ENCODE measurements around the gene MUC5AC.
"Not testable (repeated sequence)": the region's sequence is repeated elsewhere in the genome, so short reads cannot be mapped to it uniquely, and the experiment has no call there.

The MUC5AC gene

DNA sequence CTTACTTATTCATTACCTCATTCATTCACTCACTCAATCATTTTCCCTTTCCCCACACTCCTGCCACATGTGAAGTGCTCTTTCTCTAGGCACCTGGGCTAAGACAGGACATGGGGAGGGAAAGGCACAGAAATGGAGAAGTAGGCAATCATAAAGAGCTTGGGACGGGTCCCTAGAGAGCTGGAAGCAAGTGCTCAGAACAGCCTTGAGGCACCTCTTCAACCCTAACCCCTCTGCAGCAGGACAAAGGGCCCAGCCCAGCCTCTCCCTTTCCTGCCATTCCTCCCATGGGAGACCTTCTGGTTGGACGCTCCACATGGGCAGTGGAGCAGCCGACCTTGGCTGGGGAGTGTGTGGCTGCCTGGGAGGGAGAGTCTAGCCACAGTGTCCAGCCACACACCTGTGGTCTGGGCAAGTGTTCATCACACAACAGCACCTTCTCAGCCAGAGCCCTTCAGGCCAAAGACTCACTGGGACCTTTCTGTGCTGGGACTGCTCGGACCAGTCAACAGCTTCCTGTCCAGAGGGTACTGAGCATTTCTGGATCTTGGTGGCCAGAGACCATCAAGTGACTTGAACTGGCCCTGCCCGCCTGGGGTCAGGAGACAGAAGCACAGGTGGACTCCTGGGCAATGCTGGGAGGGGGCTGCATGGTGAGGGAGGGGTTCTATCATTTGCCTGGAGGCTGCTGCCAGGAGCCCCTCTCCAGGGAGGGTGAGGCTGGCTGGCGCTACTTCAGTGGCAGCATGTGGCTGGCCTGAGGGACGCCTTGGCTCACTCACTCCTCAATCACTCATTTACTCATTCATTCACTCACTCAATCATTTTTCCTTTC is 1.0 kb upstream of the MUC5AC start:
- H3K4me3 ChIP-seq (ENCODE audit: low read depth, low read length) = no peak overlapping the region
- TF ChIP-seq MYC (IDR thresholded peaks at IDR 0.05; ENCODE audit: low read depth, low read length) (no peak), POLR2A (IDR thresholded peaks at IDR 0.05; ENCODE audit: extremely low read depth, insufficient read length) (no peak)
- TF ChIP-seq, protein P1, sequence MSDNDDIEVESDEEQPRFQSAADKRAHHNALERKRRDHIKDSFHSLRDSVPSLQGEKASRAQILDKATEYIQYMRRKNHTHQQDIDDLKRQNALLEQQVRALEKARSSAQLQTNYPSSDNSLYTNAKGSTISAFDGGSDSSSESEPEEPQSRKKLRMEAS (IDR thresholded peaks at IDR 0.05; ENCODE audit: low read depth, low read length) = no peak
- TF ChIP-seq, protein P2, sequence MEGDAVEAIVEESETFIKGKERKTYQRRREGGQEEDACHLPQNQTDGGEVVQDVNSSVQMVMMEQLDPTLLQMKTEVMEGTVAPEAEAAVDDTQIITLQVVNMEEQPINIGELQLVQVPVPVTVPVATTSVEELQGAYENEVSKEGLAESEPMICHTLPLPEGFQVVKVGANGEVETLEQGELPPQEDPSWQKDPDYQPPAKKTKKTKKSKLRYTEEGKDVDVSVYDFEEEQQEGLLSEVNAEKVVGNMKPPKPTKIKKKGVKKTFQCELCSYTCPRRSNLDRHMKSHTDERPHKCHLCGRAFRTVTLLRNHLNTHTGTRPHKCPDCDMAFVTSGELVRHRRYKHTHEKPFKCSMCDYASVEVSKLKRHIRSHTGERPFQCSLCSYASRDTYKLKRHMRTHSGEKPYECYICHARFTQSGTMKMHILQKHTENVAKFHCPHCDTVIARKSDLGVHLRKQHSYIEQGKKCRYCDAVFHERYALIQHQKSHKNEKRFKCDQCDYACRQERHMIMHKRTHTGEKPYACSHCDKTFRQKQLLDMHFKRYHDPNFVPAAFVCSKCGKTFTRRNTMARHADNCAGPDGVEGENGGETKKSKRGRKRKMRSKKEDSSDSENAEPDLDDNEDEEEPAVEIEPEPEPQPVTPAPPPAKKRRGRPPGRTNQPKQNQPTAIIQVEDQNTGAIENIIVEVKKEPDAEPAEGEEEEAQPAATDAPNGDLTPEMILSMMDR (IDR thresholded peaks at IDR 0.05; ENCODE audit: low read depth, low read length) = no peak
- DNase-seq (ENCODE audit: low read depth) = peak; percentile 54

DNA sequence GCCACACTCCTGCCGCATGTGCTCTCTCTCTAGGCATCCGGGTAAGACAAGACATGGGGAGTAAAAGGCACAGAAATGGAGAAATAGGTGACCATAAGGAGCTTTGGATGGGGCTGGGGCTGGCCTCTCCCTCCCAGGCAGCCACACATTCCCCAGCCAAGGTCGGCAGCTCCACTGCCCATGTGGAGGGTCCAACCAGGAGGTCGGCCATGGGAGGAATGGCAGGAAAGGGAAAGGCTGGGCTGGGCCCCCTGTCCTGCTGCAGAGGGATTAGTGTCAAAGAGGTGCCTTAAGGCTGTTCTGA is 460 bp upstream of the MUC5AC start:
- H3K4me3 ChIP-seq (ENCODE audit: low read depth, low read length) = no peak overlapping the region
- DNase-seq (ENCODE audit: low read depth) = no peak
- TF ChIP-seq MYC (IDR thresholded peaks at IDR 0.05; ENCODE audit: low read depth, low read length) (no peak), POLR2A (IDR thresholded peaks at IDR 0.05; ENCODE audit: extremely low read depth, insufficient read length) (no peak)
- TF ChIP-seq, protein P1 (IDR thresholded peaks at IDR 0.05; ENCODE audit: low read depth, low read length) = no peak
- TF ChIP-seq, protein P2 (IDR thresholded peaks at IDR 0.05; ENCODE audit: low read depth, low read length) = no peak

DNA sequence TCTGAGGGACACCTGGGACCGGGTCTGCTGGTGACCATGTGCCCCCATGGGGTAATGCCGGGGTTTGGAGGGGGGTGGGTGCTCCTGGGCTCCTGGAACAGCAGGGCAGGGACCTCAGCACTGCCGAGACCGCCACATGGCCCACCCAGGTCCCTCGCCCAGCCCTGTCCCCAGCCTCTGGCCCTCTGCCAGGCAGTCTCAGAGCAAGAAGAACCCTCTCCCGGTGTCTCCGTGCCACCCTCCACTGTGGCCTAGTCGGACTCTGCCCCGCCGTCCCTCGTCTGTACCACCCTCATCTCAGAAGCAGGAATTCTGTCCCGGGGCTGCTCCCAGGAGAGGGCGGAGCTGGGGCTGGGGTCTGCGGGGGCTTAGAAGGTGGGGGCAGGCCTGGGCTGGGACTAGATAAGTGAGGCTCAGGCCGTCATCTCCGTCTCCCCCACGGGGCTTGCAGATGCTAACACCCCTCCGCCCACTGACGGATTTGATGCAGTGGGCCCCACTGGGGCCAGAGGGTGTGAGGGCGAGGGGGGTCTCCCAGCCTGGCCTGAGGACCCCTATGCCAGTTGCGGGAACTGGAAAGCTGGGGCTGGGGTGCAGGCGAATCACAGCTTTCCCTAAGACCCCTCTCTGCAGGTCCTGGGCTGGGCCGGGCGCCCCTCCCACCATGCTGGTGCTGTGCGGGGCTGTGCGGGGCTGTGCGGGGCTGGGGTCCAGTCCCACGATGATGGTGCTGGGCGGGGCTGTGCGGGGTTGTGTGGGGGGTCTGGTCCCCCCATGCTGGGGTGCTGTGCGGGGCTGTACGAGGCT is 1.1 kb downstream of the MUC5AC start:
- no peak for DNase-seq (ENCODE audit: low read depth)
- TF ChIP-seq, protein P1 (IDR thresholded peaks at IDR 0.05; ENCODE audit: low read depth, low read length) = no peak
- no peak for TF ChIP-seq MYC (IDR thresholded peaks at IDR 0.05; ENCODE audit: low read depth, low read length)
- no peak overlapping the region for H3K4me3 ChIP-seq (ENCODE audit: low read depth, low read length)

DNA sequence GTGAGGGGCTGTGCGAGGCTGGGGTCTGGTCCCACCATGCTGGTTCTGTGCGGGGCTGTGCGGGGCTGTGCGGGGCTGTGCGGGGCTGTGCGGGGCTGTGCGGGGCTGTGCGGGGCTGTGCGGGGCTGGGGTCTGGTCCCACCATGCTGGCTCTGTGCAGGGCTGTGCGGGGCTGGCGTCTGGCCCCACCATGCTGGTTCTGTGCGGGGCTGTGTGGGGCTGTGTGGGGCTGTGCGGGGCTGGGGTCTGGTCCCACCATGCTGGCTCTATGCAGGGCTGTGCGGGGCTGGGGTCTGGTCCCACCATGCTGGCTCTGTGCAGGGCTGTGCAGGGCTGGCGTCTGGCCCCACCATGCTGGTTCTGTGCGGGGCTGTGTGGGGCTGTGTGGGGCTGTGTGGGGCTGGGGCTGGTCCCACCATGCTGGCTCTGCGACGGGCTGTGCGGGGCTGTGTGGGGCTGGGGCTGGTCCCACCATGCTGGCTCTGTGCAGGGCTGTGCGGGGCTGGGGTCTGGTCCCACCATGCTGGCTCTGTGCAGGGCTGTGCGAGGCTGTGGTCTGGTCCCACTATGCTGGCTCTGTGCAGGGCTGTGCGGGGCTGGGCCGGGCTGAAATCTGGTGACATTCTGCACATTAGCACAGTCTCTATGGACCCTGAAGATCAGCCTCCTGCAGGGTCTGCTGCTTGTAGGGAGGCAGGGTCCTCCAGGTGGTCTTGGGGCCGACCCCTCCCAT is 1.9 kb downstream of the MUC5AC start:
- DNase-seq (ENCODE audit: low read depth) = not testable (repeated sequence)

DNA sequence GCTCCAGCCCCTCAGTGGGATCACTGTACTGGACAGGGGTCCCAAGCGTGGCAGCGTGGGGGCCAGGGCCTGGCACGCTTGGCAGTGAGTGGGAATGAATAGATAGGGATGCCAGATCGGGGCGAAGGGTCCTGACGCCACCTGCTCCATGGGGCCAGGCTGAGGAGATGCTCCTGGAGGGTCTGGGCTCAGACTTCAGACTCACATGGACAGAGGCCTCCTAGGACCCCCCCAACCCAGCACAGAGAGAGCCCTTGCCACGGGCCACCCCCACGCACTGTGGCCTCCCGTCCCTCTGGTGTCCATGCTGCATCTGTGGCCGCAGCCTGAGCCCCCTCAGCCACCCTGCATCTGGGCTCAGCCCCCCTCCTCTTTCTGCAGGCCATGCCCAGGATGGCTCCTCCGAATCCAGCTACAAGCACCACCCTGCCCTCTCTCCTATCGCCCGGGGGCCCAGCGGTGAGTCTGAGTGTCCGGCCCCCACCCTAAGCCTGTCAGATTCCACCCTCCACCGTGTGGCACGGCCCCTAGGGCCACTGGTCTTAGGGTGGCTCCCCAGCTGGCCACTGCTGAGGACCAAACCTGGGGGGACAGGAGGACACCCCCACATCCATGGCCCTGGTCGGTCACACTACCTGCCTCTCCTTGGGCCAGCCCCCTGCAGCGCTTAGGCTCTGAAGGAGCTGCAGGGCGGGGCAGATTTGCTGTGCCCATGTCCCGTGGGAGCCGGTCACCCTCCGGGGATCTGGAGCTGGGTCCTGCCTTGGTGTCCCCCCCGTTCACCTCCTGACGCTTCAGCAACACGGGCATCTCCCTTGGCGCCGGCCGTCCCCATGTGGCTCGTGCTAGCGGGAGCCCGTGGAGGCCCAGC is 2.7 kb downstream of the MUC5AC start:
- no peak overlapping the region for H3K4me3 ChIP-seq (ENCODE audit: low read depth, low read length)
- DNase-seq (ENCODE audit: low read depth) = no peak
- TF ChIP-seq, protein P1 (IDR thresholded peaks at IDR 0.05; ENCODE audit: low read depth, low read length) = no peak
- TF ChIP-seq MYC (IDR thresholded peaks at IDR 0.05; ENCODE audit: low read depth, low read length) = no peak
- TF ChIP-seq, protein P2 (IDR thresholded peaks at IDR 0.05; ENCODE audit: low read depth, low read length) = no peak
- no peak for TF ChIP-seq POLR2A (IDR thresholded peaks at IDR 0.05; ENCODE audit: extremely low read depth, insufficient read length)

More for the DNA sequence above, 1.9 kb downstream of the MUC5AC start:
- not testable (repeated sequence) for H3K4me3 ChIP-seq (ENCODE audit: low read depth, low read length)

DNA sequence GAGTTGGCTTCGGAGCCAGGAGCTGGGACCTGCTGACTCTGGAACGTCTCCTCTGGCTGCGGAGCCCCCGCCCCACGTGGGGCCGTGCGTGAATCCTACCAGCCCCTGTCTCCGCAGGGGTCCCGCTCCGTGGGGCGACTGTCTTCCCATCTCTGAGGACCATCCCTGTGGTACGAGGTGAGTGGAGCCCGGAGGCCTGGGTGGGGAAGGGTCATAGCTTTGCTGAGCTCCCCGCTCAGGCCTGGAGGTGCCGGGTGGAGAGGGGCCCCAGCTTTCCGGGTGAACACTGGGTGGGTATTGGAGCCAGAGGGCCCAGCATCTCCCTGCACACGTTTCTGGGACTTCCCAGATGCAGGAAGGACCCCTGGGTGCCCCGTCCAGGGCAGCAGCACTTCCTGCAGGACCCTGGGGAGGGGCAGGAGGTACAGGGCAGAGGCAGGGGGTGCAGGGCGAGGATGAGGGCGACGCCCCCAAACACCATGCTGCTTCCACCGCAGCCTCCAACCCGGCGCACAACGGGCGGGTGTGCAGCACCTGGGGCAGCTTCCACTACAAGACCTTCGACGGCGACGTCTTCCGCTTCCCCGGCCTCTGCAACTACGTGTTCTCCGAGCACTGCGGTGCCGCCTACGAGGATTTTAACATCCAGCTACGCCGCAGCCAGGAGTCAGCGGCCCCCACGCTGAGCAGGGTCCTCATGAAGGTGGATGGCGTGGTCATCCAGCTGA is 3.8 kb downstream of the MUC5AC start:
- TF ChIP-seq, protein P2 (IDR thresholded peaks at IDR 0.05; ENCODE audit: low read depth, low read length) = no peak
- TF ChIP-seq, protein P1 (IDR thresholded peaks at IDR 0.05; ENCODE audit: low read depth, low read length) = no peak
- TF ChIP-seq POLR2A (IDR thresholded peaks at IDR 0.05; ENCODE audit: extremely low read depth, insufficient read length) (no peak), MYC (IDR thresholded peaks at IDR 0.05; ENCODE audit: low read depth, low read length) (no peak)
- H3K4me3 ChIP-seq (ENCODE audit: low read depth, low read length) = no peak overlapping the region
- no peak for DNase-seq (ENCODE audit: low read depth)

Measured in NB4 (cell line).